Vagina (tissue), 2 donors: ENCODE results near the gene ADCY5. TPM values are rescaled to one million over a fixed set of nuclear protein-coding genes. Genes with fewer than 3 reads are reported as not detected.

Experiments
- DNase-seq, 2 donors: peaks; one replicate each; pipeline ENCODE4 v3.0.0-alpha.2; 2017; ENCODE audit errors: extremely low spot score in 2 of 2
- H3K27ac ChIP-seq: fragments of 200-600 bp; sonication (generic); one replicate; pipeline ENCODE4 v1.5.1; 2019
- H3K27me3 ChIP-seq: fragments of 200-600 bp; sonication (generic); one replicate; pipeline ENCODE4 v1.5.1; 2019
- H3K36me3 ChIP-seq, 2 donors: fragments of 200-600 bp; sonication (generic); one replicate each; pipeline ENCODE4 v1.5.1; 2017 to 2019
- H3K4me1 ChIP-seq: fragments of 200-600 bp; sonication (generic); one replicate; pipeline ENCODE4 v1.5.1; 2019
- H3K4me3 ChIP-seq, 2 donors: fragments of 200-600 bp; sonication (generic); 1 replicate in 1 of 2; 2 replicates in 1 of 2; pipeline ENCODE4 v1.5.1; 2016 to 2019
- H3K9me3 ChIP-seq: fragments of 200-600 bp; sonication (generic); one replicate; pipeline ENCODE4 v1.5.1; 2019
- POLR2A ChIP-seq, 2 donors: fragments of 450-650 bp; IDR thresholded peaks; one replicate each; pipeline ENCODE4 v1.6.1; 2017; ENCODE audit warnings: antibody characterized with exemption in 2 of 2, mild to moderate bottlenecking in 2 of 2, moderate library complexity in 2 of 2
- POLR2AphosphoS5 ChIP-seq, 2 donors: sonication (generic); formaldehyde crosslinking; IDR thresholded peaks; one replicate each; pipeline ENCODE4 v1.9.0; 2017; ENCODE audit warnings: antibody characterized with exemption in 2 of 2, mild to moderate bottlenecking in 2 of 2, low read depth in 1 of 2; ENCODE audit not compliant: insufficient read depth in 1 of 2
- intact Hi-C: fragments of 100-400 bp; cut with DNase I; formaldehyde crosslinking; loops from one replicate; pipeline ENCODE4 v1.15.1; 2023
- total RNA-seq: library from RNA; depleted of rRNA; stranded (reverse); fragments of >200 nt; gene quantifications from one replicate; pipeline ENCODE4 v1.2.3, GENCODE V29; 2016
- TF ChIP-seq, protein P1 (sequence below), 3 experiments: fragments of 450-650 bp in 2 of 3; fragments of 200-600 bp in 1 of 3; sonication (generic) in 1 of 3; IDR thresholded peaks; one replicate each; pipeline ENCODE4 v1.5.1; 2017 to 2019; ENCODE audit warnings: antibody characterized with exemption in 3 of 3, mild to moderate bottlenecking in 2 of 3, moderate library complexity in 2 of 3

The ADCY5 gene
- total RNA-seq, 1 donor from 2014 or later: 16.7 TPM

- H3K4me1 ChIP-seq: no peaks in the 10 kb centered on the region
- intact Hi-C loops: no loop called here
- H3K4me3 ChIP-seq: no peak overlapping the region
- TF ChIP-seq, protein P1, sequence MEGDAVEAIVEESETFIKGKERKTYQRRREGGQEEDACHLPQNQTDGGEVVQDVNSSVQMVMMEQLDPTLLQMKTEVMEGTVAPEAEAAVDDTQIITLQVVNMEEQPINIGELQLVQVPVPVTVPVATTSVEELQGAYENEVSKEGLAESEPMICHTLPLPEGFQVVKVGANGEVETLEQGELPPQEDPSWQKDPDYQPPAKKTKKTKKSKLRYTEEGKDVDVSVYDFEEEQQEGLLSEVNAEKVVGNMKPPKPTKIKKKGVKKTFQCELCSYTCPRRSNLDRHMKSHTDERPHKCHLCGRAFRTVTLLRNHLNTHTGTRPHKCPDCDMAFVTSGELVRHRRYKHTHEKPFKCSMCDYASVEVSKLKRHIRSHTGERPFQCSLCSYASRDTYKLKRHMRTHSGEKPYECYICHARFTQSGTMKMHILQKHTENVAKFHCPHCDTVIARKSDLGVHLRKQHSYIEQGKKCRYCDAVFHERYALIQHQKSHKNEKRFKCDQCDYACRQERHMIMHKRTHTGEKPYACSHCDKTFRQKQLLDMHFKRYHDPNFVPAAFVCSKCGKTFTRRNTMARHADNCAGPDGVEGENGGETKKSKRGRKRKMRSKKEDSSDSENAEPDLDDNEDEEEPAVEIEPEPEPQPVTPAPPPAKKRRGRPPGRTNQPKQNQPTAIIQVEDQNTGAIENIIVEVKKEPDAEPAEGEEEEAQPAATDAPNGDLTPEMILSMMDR (IDR thresholded peaks at IDR 0.05): no peak
- TF ChIP-seq POLR2A (IDR thresholded peaks at IDR 0.05) (no peak), POLR2AphosphoS5 (IDR thresholded peaks at IDR 0.05; ENCODE audit: insufficient read depth in 1 of 2, low read depth in 1 of 2) (no peak)
- no peak for DNase-seq
- no peak overlapping the region for H3K27ac ChIP-seq
- H3K9me3 ChIP-seq: no peaks in the 10 kb centered on the region
- no peaks in the 10 kb centered on the region for H3K27me3 ChIP-seq
- H3K36me3 ChIP-seq: no peaks in the 10 kb centered on the region
Measured at GRCh38 chr3:123314359-123315270, 134.3 kb downstream of the ADCY5 start.

GRCh38 chr3:123313889-123314288 lies 135.0 kb downstream of the ADCY5 start:
- intact Hi-C loops: no loop called here
- Histone ChIP-seq H3K27ac (no peak overlapping the region), H3K36me3 (no peaks in the 10 kb centered on the region), H3K27me3 (no peaks in the 10 kb centered on the region), H3K4me1 (no peaks in the 10 kb centered on the region), H3K9me3 (no peaks in the 10 kb centered on the region), H3K4me3 (no peak overlapping the region)
- no peak for DNase-seq
- TF ChIP-seq, protein P1 (IDR thresholded peaks at IDR 0.05): no peak
- no peak for TF ChIP-seq POLR2A (IDR thresholded peaks at IDR 0.05)
- TF ChIP-seq POLR2AphosphoS5 (IDR thresholded peaks at IDR 0.05; ENCODE audit: insufficient read depth in 1 of 2, low read depth in 1 of 2): no peak

DNA sequence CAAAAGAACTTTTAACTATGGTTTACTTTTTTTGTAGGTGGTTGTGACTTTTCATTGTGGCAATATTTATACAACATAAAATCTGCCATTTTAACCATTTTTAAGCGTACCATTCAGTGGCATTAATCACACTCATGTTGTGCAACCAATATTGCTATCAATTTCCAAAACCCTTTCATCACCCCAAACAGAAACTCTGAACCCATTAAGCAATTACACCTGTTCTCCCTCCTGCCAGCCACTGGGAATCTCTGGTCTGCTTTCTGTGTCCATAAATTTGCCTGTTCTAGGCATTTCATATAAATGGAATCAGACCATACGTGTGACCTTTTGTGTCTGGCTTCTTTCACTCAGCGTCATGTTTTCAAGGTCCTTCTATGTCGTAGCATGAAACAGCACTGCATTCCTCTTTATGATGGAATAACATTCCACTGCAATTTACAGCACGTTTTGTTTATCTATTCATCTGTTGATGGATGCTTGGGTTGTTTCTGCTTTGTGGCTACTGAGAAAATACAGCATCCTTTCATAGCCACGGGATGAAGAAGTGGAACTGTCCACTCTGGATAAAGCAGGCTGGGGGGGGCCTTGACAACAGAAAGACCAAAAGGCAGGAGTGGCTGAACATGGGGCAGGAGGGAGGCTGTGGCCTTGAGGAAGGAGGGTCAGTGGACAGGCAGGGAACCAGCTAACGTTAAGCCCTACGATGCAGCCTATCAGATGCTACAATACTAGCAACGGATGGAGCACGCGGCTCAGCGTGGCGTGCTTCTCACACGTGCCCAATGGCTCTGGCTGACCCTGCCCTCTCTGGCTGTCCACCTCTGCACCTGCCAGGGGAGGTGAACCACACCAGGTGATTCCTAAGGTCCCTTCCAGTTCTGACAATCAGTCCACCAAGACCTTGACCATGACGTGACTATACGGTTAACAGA lies 136.3 kb downstream of the ADCY5 start:
- no peak overlapping the region for H3K27ac ChIP-seq
- DNase-seq: no peak
- no peaks in the 10 kb centered on the region for H3K36me3 ChIP-seq
- TF ChIP-seq, protein P1 (IDR thresholded peaks at IDR 0.05): no peak
- TF ChIP-seq POLR2AphosphoS5 (IDR thresholded peaks at IDR 0.05; ENCODE audit: insufficient read depth in 1 of 2, low read depth in 1 of 2) (no peak), POLR2A (IDR thresholded peaks at IDR 0.05) (no peak)
- H3K4me3 ChIP-seq: no peak overlapping the region
- H3K27me3 ChIP-seq: no peaks in the 10 kb centered on the region
- no peaks in the 10 kb centered on the region for H3K4me1 ChIP-seq
- no peaks in the 10 kb centered on the region for H3K9me3 ChIP-seq
- intact Hi-C loops: no loop called here

- Histone ChIP-seq H3K27ac (no peak overlapping the region), H3K4me3 (no peak overlapping the region), H3K9me3 (no peaks in the 10 kb centered on the region), H3K27me3 (no peaks in the 10 kb centered on the region), H3K4me1 (no peaks in the 10 kb centered on the region), H3K36me3 (no peaks in the 10 kb centered on the region)
- intact Hi-C loops: no loop called here
- no peak for DNase-seq
- TF ChIP-seq POLR2A (IDR thresholded peaks at IDR 0.05) (no peak), POLR2AphosphoS5 (IDR thresholded peaks at IDR 0.05; ENCODE audit: insufficient read depth in 1 of 2, low read depth in 1 of 2) (no peak)
- TF ChIP-seq, protein P1 (IDR thresholded peaks at IDR 0.05): no peak
Measured at GRCh38 chr3:123311201-123311600, 137.7 kb downstream of the ADCY5 start.
